NCI-H510A (cell line): Measurements from ENCODE around the gene C2orf92.
"Not testable (repeated sequence)": the region's sequence is repeated elsewhere in the genome, so short reads cannot be mapped to it uniquely, and the experiment has no call there.

ENCODE experiments used
- DNase-seq: peaks from one replicate; lab custom pipeline; 2025; lab: John Stamatoyannopoulos, UW

The C2orf92 gene

GRCh38 chr2:97669448-97669847 is at the start of gene C2orf92:
Gene C2orf92 (plus strand): TSS chr2:97669713. CDS start chr2:97669789, 76 bp downstream.
- DNase-seq, result no peak

- not testable (repeated sequence) for DNase-seq
Observed at GRCh38 chr2:97620492-97620891, 49.0 kb upstream of the C2orf92 start.

- not testable (repeated sequence) for DNase-seq
Observed at GRCh38 chr2:97622976-97623375, 46.5 kb upstream of the C2orf92 start.

DNA sequence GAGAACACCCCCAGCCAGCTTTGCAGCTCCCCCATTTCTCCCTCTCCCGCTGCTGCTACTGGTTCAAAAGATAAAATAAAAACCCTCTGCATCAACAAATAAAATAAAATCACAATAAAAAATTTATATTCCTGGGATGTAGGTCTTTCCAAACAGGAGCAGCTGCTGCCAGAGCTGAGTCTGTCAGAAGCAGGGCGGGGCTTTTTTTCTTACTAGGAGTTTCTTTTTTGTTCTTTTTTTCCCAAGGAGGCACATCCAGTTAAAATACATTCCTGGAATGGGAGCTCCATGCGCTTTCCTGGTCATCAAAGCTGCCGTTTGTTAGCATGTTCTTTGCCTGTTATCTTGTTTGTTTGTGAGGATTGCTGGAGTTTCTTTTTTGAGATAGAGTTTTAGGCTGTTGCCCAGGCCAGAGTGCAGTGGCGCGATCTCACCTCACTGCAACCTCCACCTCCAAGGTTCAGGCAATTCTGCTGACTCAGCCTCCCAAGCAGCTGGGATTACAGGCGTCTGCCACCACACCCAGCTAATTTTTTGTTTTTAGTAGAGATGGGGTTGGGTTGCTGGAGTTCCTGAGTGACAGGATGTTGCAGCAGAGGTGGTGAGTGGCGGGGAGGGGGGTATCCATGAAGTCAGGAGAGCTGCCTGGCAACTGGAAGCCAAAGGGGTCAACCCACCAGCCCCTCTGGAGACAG is 44.0 kb upstream of the C2orf92 start:
- DNase-seq, result not testable (repeated sequence)

DNA sequence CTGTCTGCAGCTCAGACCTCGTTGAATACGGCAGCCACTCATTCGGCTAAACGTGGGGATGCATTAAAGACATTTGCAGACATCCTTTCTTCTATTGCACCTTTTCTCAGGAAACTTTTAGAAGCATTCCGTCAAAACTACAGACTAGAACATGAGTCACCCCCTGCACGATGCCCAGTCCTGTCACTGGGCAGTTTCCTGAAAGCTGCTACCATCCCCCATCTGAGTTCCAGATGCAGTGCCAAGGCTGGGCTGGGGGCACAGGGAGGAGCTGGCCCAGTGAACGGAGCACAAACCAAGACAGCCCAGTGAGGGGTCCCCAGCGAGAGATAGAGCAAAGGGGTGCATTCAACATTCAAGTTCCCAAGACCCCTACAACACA is 43.5 kb upstream of the C2orf92 start:
- DNase-seq, result not testable (repeated sequence)

DNA sequence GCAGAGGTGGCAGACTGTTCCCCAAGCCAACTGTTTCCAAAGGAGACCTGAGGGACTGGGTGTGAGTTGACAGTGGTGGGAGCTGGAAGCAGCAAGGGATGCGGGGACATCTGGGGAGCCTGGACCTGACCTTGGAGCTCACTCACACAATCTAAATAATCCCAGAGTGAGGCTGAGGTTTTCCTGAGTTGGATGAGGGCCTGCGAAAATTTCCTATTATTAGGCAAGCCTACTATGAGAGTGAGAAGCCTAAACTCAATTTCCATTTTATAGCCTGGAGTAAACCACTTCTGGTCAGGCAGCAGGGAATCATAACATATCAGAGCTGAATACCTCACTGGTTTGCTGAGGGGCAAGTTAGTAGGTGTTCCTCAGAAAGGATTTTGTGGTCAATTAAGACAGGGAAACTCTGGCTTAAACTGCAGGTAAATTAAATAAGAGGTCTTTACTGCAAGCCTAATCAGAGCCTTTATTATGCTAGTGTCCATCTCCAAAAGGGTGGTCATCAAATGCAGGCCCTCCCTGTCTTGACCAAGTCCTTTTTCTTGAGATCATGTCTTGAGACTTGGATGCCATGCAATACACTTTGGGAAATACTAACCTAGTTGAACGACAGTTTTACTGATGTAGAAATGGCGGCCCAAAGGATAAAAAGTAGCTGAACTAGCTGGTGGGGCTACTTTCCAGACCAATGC is 25.3 kb upstream of the C2orf92 start:
- no peak for DNase-seq

GRCh38 chr2:97645112-97645694 is 24.3 kb upstream of the C2orf92 start:
- DNase-seq, result no peak

DNA sequence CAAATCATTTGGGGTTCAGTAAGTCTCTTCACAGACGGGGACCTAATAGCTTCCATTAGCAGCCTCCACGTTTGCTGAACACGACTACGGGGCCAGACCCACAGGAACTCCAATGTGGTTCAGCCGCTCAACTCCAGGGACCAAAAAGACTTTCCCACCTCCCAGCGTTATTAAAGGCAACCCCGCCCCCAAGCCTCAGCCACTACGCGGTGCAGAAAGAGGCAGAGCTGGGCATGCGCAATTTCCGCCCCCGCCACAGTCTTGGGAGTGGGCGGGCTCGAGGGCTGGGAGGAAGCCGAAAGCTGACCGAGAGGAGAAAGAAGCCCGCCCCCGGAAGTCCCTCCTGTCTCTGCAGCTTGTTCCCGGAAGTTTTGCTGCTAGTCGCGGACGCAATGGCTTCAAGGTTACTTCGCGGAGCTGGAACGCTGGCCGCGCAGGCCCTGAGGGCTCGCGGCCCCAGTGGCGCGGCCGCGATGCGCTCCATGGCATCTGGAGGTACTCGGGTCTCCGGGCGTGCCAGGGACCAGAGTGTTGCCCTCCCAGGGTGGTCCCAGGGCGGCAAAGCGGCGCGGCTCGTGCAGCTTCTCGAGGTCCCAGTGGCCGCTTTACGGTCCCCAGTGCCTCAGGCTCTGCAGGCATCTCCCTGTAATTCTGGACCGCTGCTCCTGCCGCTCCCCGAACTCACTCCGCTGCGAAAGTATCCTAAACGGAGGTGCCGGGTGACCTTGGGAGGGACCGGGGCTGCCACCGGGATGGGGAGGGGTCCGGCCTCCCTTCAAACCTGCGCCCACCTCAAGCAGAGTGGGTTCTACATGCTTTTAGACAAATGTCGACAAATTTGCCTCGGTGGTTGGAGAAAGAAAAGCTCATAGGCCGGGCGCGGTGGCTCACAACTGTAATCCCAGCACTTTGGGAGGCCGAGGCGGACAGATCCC is 23.6 kb upstream of the C2orf92 start, which contains the start of gene COX5B:
Gene COX5B, plus strand, starts transcription at position 368 of the 935 bp plus-strand sequence. Its CDS starts 25 bp downstream, at position 393.
- DNase-seq, result peak; percentile 94

GRCh38 chr2:97646977-97647376 is 22.5 kb upstream of the C2orf92 start:
- no peak for DNase-seq

DNA sequence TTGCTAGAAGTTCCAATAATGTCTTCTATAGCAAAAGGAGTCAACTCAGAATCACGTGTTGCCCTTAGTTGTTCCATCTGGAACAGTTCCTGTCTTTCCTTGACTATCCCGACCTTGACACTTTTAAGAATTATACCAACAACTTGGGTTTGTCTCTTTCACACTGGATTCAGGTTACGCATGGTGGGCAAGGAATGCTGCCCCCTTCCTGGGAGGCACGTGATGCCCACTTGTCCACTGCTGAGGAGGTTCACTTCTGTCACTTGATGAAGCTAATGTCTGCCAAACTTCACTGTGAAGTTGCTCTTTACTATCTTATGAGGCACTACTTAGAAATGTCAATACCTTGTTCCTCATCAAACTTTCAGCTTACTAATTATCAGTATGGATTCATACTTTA is 18.4 kb upstream of the C2orf92 start:
- no peak for DNase-seq

GRCh38 chr2:97653473-97653872 is 16.0 kb upstream of the C2orf92 start:
- no peak for DNase-seq

- no peak for DNase-seq
Observed at GRCh38 chr2:97653874-97654273, 15.6 kb upstream of the C2orf92 start.

DNA sequence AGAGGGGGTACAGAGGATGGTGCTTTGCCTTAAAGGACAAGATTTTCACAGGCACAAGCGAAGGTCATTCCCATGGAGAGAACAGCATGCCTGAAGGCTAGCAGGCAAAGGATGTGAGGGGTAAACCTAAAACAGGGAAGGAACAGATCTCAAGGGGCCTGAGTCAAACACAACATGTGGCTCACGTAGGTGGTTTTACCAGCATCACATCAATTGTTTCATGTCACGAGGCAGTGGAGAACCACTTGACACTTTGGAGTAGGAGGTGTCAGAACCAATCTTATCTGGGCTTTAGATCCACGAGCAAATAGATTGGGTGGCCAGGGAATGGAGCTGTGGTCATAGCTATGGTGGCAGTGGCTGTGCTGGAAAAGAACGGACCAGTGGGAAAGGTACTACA is 15.2 kb upstream of the C2orf92 start:
- no peak for DNase-seq

DNA sequence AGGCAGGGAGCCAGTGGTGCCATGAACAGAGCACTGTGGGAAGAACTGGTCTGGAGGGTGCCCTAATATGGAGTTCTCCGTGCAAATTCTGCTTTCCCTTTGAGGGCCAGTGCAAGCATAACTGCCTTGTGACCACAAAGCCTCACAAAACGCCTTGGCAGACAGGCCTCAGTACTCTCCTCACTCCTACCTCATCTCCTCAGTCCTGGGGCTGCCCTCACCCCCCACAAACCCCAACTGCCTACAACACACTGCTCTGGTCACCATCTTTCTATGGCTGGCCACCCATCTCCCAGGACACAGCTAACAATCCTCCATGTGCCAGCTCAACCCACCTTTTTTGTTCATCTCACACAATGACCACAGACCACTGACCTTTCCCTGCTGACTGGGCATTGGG is 14.7 kb upstream of the C2orf92 start:
- no peak for DNase-seq

DNA sequence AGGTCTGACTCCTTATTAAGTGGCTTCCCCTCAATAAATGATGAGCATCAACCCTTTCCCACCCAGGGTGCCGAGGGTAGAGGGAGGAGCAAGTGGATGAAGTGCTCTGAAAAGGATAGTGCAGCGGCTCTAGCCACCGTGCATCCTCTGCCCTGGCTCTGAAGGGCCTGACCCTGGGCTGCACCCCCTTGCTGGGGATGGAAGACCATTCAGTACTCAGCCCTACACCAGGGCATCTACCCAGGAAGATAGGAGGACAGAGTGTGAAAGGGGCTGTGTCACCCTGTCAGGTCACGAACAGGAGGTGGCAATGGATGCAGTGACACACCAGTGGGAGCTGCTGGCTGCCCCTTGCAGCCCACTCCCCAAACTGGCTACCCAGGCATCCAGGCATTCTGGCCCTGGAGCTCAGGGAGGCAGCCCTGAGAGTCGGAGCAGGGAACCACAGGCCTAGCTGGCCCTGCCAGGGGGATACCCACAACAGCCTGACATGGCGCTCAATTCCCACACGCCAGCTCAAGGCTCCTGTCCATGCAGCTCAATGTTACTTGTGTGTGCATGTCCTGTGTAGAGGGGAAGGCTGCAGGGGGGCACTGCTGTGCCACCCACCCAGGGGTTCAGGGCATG is 13.3 kb upstream of the C2orf92 start:
- DNase-seq, result no peak

- no peak for DNase-seq
Observed at GRCh38 chr2:97656905-97657587, 12.5 kb upstream of the C2orf92 start.

DNA sequence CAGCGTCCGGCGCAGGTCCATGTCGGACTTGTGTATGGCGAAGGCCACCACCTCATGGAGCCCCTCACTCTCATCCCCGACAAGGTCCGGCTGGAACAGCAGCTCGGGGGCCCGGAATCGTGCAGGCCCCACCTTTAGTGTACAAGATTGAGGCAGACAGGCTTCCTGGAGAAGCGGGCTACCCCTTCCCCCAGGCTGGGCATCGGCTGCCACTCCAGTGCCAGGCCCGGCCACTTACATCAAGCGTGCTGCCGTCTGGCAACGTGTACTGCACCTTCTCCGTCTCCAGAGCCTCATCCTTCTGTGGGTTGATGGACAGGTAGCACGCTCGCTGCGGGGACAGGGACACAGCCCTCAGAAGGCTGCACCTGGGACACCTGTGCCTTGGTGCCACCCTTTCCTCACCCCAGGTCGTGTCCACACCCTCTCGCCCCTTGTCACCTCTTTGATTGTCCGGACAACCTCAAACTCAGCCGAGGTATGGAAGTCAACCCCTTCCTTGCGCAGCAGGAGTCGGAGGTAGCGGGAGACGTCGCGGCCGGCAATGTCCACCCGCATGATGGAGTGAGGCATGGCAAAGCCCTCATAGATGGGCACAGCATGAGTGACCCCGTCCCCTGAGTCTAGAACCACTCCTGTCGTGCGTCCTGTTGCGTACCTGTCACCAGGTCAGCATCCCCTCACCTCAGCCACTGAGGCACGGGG is 11.4 kb upstream of the C2orf92 start:
- DNase-seq, result no peak

DNA sequence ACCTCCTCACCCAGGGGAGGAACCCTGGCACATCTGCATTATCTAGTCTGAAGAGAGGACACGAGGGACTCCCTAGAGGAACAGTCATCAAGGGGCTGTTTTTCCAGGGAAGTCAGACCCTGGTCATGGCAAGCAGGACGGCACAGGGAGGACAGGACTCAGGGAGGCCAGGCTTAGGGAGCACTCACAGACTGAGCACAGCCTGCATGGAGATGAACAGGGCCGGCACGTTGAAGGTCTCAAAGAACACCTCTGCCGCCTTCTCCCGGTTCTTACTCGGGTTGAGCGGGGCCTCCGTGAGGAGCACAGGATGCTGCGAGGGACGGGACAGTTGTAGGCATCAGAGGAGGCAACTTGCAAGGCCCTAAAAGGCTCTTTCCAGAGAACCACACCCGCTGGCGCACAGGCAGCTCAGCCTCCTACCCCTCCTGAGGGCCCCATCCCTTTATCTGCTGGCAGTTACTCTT is 10.8 kb upstream of the C2orf92 start:
- no peak for DNase-seq

DNA sequence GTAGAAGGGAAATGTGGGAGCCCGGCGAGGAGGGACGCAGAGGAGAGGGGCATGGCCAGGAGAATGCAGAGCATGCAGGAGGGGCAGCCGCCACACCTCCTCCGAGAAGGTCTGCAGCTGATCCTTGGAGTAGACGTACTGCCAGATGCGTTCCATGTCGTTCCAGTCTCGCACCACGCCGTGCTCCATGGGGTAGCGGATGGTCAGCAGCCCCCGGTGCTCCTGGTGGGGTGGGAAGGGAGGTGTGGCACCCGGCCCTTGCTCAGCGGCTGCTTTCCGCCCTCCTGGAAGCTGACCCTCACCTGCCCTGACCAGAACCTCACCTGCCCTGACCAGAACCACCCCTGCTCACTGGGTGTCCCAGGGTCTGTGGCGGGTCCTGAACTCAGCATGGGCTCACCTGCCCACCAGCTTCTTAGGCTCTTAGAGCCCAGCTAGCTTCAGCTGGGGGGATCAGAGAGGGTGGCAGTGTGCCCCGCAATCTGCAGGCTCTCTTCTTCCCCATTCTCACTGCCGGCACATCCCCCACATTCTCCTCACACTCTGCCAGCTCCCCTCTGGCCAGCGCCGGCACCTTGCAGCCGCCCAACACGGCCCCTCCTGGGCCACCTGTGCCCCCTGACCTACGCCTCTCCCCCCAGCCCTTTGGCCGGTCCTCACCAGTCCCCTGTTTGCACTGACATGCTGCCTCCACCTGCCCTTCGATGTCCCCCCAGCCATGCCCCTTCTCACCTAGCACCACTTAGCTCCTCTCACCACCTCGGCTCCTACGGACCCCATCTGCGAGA is 10.1 kb upstream of the C2orf92 start:
- no peak for DNase-seq
